ENCODE results near the gene RSPO1.

RSPO1 gene

DNA sequence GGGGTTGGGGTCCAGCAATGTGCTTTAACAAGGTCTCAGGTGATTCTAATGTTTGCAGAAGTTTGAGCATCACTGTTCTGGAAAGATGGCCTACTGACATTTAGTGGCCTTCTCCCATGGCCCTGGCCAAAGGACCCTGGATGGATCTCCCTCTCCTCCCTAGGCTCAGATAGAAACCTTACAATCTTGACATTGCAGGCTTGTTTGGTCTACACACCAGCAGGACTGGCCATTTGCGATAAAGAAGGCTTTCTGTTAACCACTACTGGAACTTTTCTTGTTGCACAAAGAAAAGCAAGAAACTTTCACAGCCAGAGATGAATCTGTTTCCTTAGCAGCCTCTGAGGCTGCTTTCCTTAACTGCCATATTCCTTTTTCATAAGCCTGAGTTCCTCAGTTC is 71.7 kb downstream of the RSPO1 start:
- FAIRE-seq: no peak

All from endometrium (tissue), 2 donors.